Liver (tissue), 3 donors: Measurements from ENCODE around the gene BRSK2.

Experiments
- CTCF ChIP-seq: fragments of 150-350 bp; IDR thresholded peaks from 2 replicates; pipeline ENCODE4 v1.5.1; 2017; ENCODE audit warnings: improper control_type of control experiment, low read depth, low read length; ENCODE audit not compliant: missing input control
- JUND ChIP-seq, 2 donors: IDR thresholded peaks; 2 replicates each; pipeline ENCODE4 v1.6.1; 2016; ENCODE audit warnings: antibody characterized with exemption in 2 of 2
- SP1 ChIP-seq: IDR thresholded peaks from 2 replicates; pipeline ENCODE4 v1.6.1; 2018; ENCODE audit warnings: antibody characterized with exemption, mild to moderate bottlenecking
- TAF1 ChIP-seq: conservative IDR thresholded peaks from 2 replicates; pipeline ENCODE4 v1.6.1; 2016; ENCODE audit warnings: antibody characterized with exemption, mild to moderate bottlenecking
- YY1 ChIP-seq: IDR thresholded peaks from 2 replicates; pipeline ENCODE4 v1.6.1; 2016; ENCODE audit warnings: antibody characterized with exemption, mild to moderate bottlenecking
- ZBTB33 ChIP-seq: IDR thresholded peaks from 2 replicates; pipeline ENCODE4 v1.6.1; 2016; ENCODE audit warnings: antibody characterized with exemption
- donor health status: healthy.
- donor health status: healthy.

DNA sequence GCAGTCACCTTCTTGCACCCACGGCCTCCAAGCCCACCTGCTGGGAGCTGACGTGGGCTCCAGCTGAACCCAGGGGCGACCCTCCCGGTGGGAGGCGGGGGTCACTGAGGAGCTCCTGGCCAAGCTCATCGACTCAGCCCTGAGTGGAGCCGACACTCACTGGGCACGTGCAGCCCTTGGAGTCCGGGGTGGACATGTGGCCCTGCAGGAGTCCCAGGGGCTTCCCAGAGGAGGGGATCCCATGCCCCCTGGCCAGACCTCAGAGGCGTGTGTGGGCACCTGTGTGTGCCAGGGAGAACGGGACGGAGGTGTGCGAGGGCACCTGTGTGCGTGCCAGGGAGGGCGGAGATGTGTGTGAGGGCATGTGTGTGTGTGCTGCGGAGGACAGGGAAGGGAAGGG lies 20.8 kb upstream of the BRSK2 start:
- TF ChIP-seq CTCF, result no peak
- TF ChIP-seq YY1, result no peak
- no peak for TF ChIP-seq JUND (IDR thresholded peaks at IDR 0.05)
- no peak for TF ChIP-seq SP1
- no peak for TF ChIP-seq ZBTB33
- no peak for TF ChIP-seq TAF1
